H1 (cell line): ENCODE results near the gene PREX1. TPM values are rescaled to one million over a fixed set of nuclear protein-coding genes. Genes with fewer than 3 reads are reported as not detected.

ENCODE experiments used
- CTCF ChIA-PET: fragments of 300-600 bp; sonication (Branson Sonifier 250); formaldehyde crosslinking; loops from one replicate; lab custom pipeline; 2021; ENCODE audit not compliant: partially characterized antibody; lab: Charles Lee
- POLR2A ChIA-PET: fragments of 300-600 bp; sonication (Branson Sonifier 250); formaldehyde crosslinking; loops from one replicate; lab custom pipeline; 2021; ENCODE audit warnings: inconsistent platforms; ENCODE audit not compliant: partially characterized antibody; lab: Charles Lee
- DNase-seq, 2 experiments: peaks; one replicate each; pipeline versions ENCODE4 v3.0.0 to v3.0.0-alpha.2; 2010 to 2022; ENCODE audit warnings: low spot score in 2 of 2, low read depth in 1 of 2, mixed read lengths in 1 of 2
- FAIRE-seq: peaks from 2 replicates; lab custom pipeline; 2011; peaks lifted over from hg19 to GRCh38; lab: Jason Lieb, UNC
- H2AFZ ChIP-seq: 2 replicates; pipeline ENCODE4 v1.8.1; 2012; ENCODE audit warnings: low read length, inconsistent platforms
- H2AK5ac ChIP-seq: 2 replicates; pipeline ENCODE4 v1.6.1; 2013; ENCODE audit warnings: low read depth, low read length
- H2BK120ac ChIP-seq: replicated peaks from 2 replicates; pipeline ENCODE3; 2013; ENCODE audit warnings: low read depth, low read length, inconsistent platforms
- H2BK12ac ChIP-seq: 2 replicates; pipeline ENCODE4 v1.6.1; 2013; ENCODE audit warnings: low read depth, low read length
- H2BK15ac ChIP-seq: 2 replicates; pipeline ENCODE4 v1.6.1; 2013; ENCODE audit warnings: low read length
- H2BK20ac ChIP-seq: 2 replicates; pipeline ENCODE4 v1.6.1; 2013; ENCODE audit warnings: low read length
- H2BK5ac ChIP-seq: 2 replicates; pipeline ENCODE4 v1.6.1; 2013; ENCODE audit warnings: low read depth, low read length
- H3K14ac ChIP-seq: 2 replicates; pipeline ENCODE4 v1.6.1; 2013; ENCODE audit warnings: inconsistent platforms; ENCODE audit not compliant: insufficient read length
- H3K18ac ChIP-seq: 2 replicates; pipeline ENCODE4 v1.6.1; 2013; ENCODE audit warnings: low read length; ENCODE audit errors: extremely low read depth
- H3K23ac ChIP-seq: 2 replicates; pipeline ENCODE4 v1.6.1; 2013; ENCODE audit warnings: inconsistent platforms; ENCODE audit not compliant: insufficient read length
- H3K23me2 ChIP-seq: 2 replicates; pipeline ENCODE4 v1.6.1; 2013; ENCODE audit warnings: low read depth, low read length
- H3K27ac ChIP-seq: 2 replicates; pipeline ENCODE4 v1.6.1; 2011; ENCODE audit warnings: low read depth, low read length, inconsistent platforms
- H3K27me3 ChIP-seq, 4 experiments: replicated peaks in 1 of 4; 1 replicate in 1 of 4; 2 replicates in 3 of 4; pipeline versions ENCODE4 v1.6.1 to v1.8.1; 2011 to 2013; ENCODE audit warnings: low read length in 3 of 4, mild to moderate bottlenecking in 3 of 4, inconsistent platforms in 2 of 4, mixed read lengths in 2 of 4, moderate library complexity in 1 of 4; ENCODE audit not compliant: control insufficient read depth in 3 of 4, insufficient read depth in 3 of 4; ENCODE audit errors: extremely low read depth in 1 of 4
- H3K36me3 ChIP-seq, 4 experiments: 2 replicates each; pipeline versions ENCODE4 v1.6.1 to v1.8.1; 2011 to 2013; ENCODE audit warnings: mild to moderate bottlenecking in 4 of 4, low read length in 3 of 4, moderate library complexity in 2 of 4, control low read depth in 1 of 4, inconsistent platforms in 1 of 4; ENCODE audit not compliant: insufficient read depth in 4 of 4, control insufficient read depth in 2 of 4
- H3K4ac ChIP-seq: replicated peaks from 2 replicates; pipeline ENCODE3; 2013; ENCODE audit warnings: low read length, low read depth, mixed read lengths, inconsistent platforms; ENCODE audit not compliant: insufficient read length
- H3K4me1 ChIP-seq, 4 experiments: replicated peaks in 1 of 4; 1 replicate in 1 of 4; 2 replicates in 3 of 4; pipeline versions ENCODE4 v1.6.1 to v1.8.1; 2011 to 2013; ENCODE audit warnings: low read length in 3 of 4, inconsistent platforms in 2 of 4, mixed read lengths in 1 of 4; ENCODE audit not compliant: insufficient read depth in 4 of 4, control insufficient read depth in 3 of 4
- H3K4me2 ChIP-seq, 2 experiments: 2 replicates each; pipeline versions ENCODE4 v1.6.1 to v1.8.1; 2011 to 2013; ENCODE audit warnings: low read depth in 2 of 2, low read length in 2 of 2, control low read depth in 1 of 2, inconsistent platforms in 1 of 2, mild to moderate bottlenecking in 1 of 2; ENCODE audit not compliant: insufficient read depth in 1 of 2
- H3K4me3 ChIP-seq, 4 experiments: fragments of 200-600, 300-600 bp in 1 of 4; sonication (generic), shearing (Covaris generic), sonication (Bioruptor Twin) in 1 of 4; 2 replicates each; pipeline versions ENCODE4 v1.5.1 to v1.8.1; 2011 to 2016; ENCODE audit warnings: low read length in 4 of 4, low read depth in 3 of 4, control low read depth in 2 of 4, inconsistent platforms in 2 of 4, mild to moderate bottlenecking in 2 of 4, mixed read lengths in 1 of 4, moderate library complexity in 1 of 4; ENCODE audit not compliant: insufficient read depth in 2 of 4; ENCODE audit errors: extremely low read depth in 1 of 4
- H3K56ac ChIP-seq: replicated peaks from 2 replicates; pipeline ENCODE3; 2013; ENCODE audit warnings: low read depth, mild to moderate bottlenecking, mixed read lengths, low read length, inconsistent platforms; ENCODE audit not compliant: insufficient read length
- H3K79me1 ChIP-seq: 2 replicates; pipeline ENCODE4 v1.6.1; 2013; ENCODE audit warnings: low read depth, low read length, control low read depth
- H3K79me2 ChIP-seq, 2 experiments: 2 replicates each; pipeline versions ENCODE4 v1.6.1 to v1.8.1; 2012 to 2013; ENCODE audit warnings: low read length in 2 of 2, mild to moderate bottlenecking in 2 of 2, inconsistent platforms in 1 of 2; ENCODE audit not compliant: insufficient read depth in 2 of 2, control insufficient read depth in 1 of 2
- H3K9ac ChIP-seq, 4 experiments: replicated peaks in 1 of 4; 1 replicate in 1 of 4; 2 replicates in 3 of 4; pipeline versions ENCODE4 v1.6.1 to v1.8.1; 2011 to 2013; ENCODE audit warnings: low read depth in 3 of 4, low read length in 3 of 4, control low read depth in 2 of 4, mild to moderate bottlenecking in 2 of 4, moderate library complexity in 2 of 4, inconsistent platforms in 1 of 4; ENCODE audit errors: extremely low read depth in 1 of 4
- H3K9me3 ChIP-seq, 2 experiments: 2 replicates each; pipeline versions ENCODE4 v1.6.1 to v1.8.1; 2012 to 2013; ENCODE audit warnings: mild to moderate bottlenecking in 2 of 2, moderate library complexity in 2 of 2, control low read depth in 1 of 2, inconsistent platforms in 1 of 2, low read depth in 1 of 2, low read length in 1 of 2, mixed read lengths in 1 of 2; ENCODE audit not compliant: insufficient read depth in 2 of 2
- H4K20me1 ChIP-seq, 2 experiments: replicated peaks in 1 of 2; 2 replicates each; pipeline versions ENCODE3 to v1.8.1; 2011 to 2013; ENCODE audit warnings: inconsistent platforms in 2 of 2, low read length in 2 of 2, mild to moderate bottlenecking in 1 of 2; ENCODE audit not compliant: insufficient read depth in 2 of 2, control insufficient read depth in 1 of 2
- H4K5ac ChIP-seq: 2 replicates; pipeline ENCODE4 v1.6.1; 2013; ENCODE audit warnings: low read length, low read depth, mixed read lengths, inconsistent platforms; ENCODE audit not compliant: insufficient read length
- H4K8ac ChIP-seq: 2 replicates; pipeline ENCODE4 v1.8.0; 2013; ENCODE audit warnings: mild to moderate bottlenecking, moderate library complexity, low read length, inconsistent platforms; ENCODE audit not compliant: insufficient read depth; ENCODE audit errors: extremely low read depth
- H4K91ac ChIP-seq: replicated peaks from 2 replicates; pipeline ENCODE3; 2013; ENCODE audit warnings: low read length, mixed read lengths, inconsistent platforms; ENCODE audit not compliant: insufficient read length
- CHD1 ChIP-seq: IDR thresholded peaks from 2 replicates; pipeline ENCODE4 v1.6.1; 2012; ENCODE audit warnings: low read depth, low read length, improper control_type of control experiment
- FOSL1 ChIP-seq: IDR thresholded peaks from 2 replicates; pipeline ENCODE4 v1.6.1; 2011; ENCODE audit warnings: mild to moderate bottlenecking, low read depth, low read length, moderate library complexity; ENCODE audit not compliant: insufficient read depth
- TAF7 ChIP-seq: optimal IDR thresholded peaks from 2 replicates; pipeline ENCODE3; 2011; ENCODE audit warnings: low read depth, mild to moderate bottlenecking, inconsistent platforms, low read length, moderate library complexity, borderline replicate concordance
- WGBS, 2 experiments: shearing (Covaris generic) in 1 of 2; methylation state at CpG; one replicate each; pipeline versions ENCODE4 v1.1.6 to v1.1.7; 2013 to 2015; ENCODE audit warnings: low lambda C conversion rate in 2 of 2, mixed read lengths in 2 of 2, inconsistent platforms in 1 of 2, low coverage in 1 of 2, missing lambda C conversion rate in 1 of 2; ENCODE audit not compliant: insufficient replicate concordance in 2 of 2, insufficient coverage in 1 of 2, insufficient read length in 1 of 2; ENCODE audit errors: extremely low coverage in 1 of 2, missing lambda C conversion rate in 1 of 2; 5-methylcytosine and 5-hydroxymethylcytosine counted together
- polyA plus RNA-seq, 7 experiments: library from polyadenylated mRNA; depleted of rRNA in 3 of 7; stranded (reverse) in 5 of 7; unstranded in 2 of 7; fragments of >200 nt in 5 of 7; fragments of 200-250 nt in 2 of 7; gene quantifications; 1 replicate in 5 of 7; 2 replicates in 1 of 7; 4 replicates in 1 of 7; pipeline versions ENCODE4 v1.2.1 to v1.2.3, GENCODE V29; 2011 to 2013; ENCODE audit warnings: missing spikeins in 2 of 7, mixed read lengths in 2 of 7
- total RNA-seq: library from RNA; stranded (reverse); fragmentation: NEBNext Ultra II Directional; extraction: Animal tissue kit (Norgen Biotek cat#: 25700); gene quantifications from 2 replicates; pipeline ENCODE4 v1.2.1, GENCODE V29; 2021

The PREX1 gene
- total and polyA plus RNA-seq, 2 of the 8 experiments (the other 6 are each of a cell fraction or from before 2014, with no cell fraction given) = 10.7 to 12.8 TPM

- H3K4me3 ChIP-seq = no peak overlapping the region
- no peak overlapping the region for H2AFZ ChIP-seq
- DNase-seq (no peak), FAIRE-seq (no peak)
- no peak overlapping the region for H3K56ac ChIP-seq
- no peaks in the 10 kb centered on the region for H3K9me3 ChIP-seq
- no peak overlapping the region for H3K27ac ChIP-seq
- CTCF ChIA-PET = interaction anchor here (1.5 kb wide), 1 partner anchor 18 kb away, joined by 4 read pairs; no protein-coding TSS in a partner anchor
- no peak overlapping the region for H3K14ac ChIP-seq
- no peak overlapping the region for H2BK15ac ChIP-seq
- POLR2A ChIA-PET = no interaction called here
- H3K4ac ChIP-seq = no peak overlapping the region
- no peaks in the 10 kb centered on the region for H3K79me2 ChIP-seq
- WGBS, 2 experiments = 85% methylated on average over 4 of the region's 4 CpGs; no CpG with 5 or more reads in 1 of the 2 experiments
- H3K23me2 ChIP-seq = peaks cover 9% of the 10 kb centered on the region; the same call in 1 of the 2 replicates
- H3K9ac ChIP-seq = no peak overlapping the region
- no peak overlapping the region for H2BK5ac ChIP-seq
- TF ChIP-seq TAF7 = no peak
- TF ChIP-seq FOSL1 = no peak
- no peak for TF ChIP-seq CHD1
- H4K5ac ChIP-seq = no peak overlapping the region
- H3K79me1 ChIP-seq = no peaks in the 10 kb centered on the region
- H4K20me1 ChIP-seq = peaks cover 2 to 4% of the 10 kb centered on the region in 2 experiments
- H3K4me2 ChIP-seq = no peak overlapping the region
- peaks cover 0 to 7% (median 2%) of the 10 kb centered on the region in 4 experiments; a peak in 5 of 7 replicates for H3K4me1 ChIP-seq
- H4K8ac ChIP-seq = no peak overlapping the region
- H2BK20ac ChIP-seq = no peak overlapping the region
- H2BK120ac ChIP-seq = no peak overlapping the region
- H4K91ac ChIP-seq = no peak overlapping the region
- H3K23ac ChIP-seq = no peak overlapping the region
- no peak overlapping the region for H2BK12ac ChIP-seq
- no peak overlapping the region for H2AK5ac ChIP-seq
- H3K27me3 ChIP-seq = peaks cover 0 to 36% (median 23%) of the 10 kb centered on the region in 4 experiments; a peak in 6 of 7 replicates
- H3K18ac ChIP-seq = no peak overlapping the region
- H3K36me3 ChIP-seq = no peaks in the 10 kb centered on the region
Observed at GRCh38 chr20:48829940-48830339, 2.1 kb upstream of the PREX1 start.
